ENCODE results near the gene KLHL20. TPM values are rescaled to one million over a fixed set of nuclear protein-coding genes. Genes with fewer than 3 reads are reported as not detected.
"Not testable (repeated sequence)": the region's sequence is repeated elsewhere in the genome, so short reads cannot be mapped to it uniquely, and the experiment has no call there.

The KLHL20 gene
- polyA plus RNA-seq, 1 donor from 2014 or later, result 33.2 TPM

DNA sequence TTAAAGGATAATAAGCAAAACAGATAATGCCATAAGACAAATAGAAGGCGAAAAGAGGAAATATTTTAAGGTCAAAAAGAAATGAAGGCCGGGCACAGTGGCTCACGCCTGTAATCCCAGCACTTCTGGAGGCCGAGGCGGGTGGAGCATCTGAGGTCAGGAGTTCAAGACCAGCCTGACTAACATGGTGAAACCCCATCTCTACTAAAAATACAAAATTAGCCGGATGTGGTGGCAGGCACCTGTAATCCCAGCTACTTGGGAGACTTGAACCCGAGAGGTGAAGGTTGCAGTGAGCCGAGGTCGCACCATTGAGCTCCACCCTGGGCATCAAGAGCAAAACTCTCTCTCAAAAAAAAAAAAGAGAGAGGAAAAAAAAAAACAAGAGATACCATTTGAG lies 55.5 kb downstream of the KLHL20 start:
- H3K27ac ChIP-seq (ENCODE audit: low read length); H4K20me1 ChIP-seq (ENCODE audit: insufficient read depth); H3K79me2 ChIP-seq (replicated peaks; ENCODE audit: insufficient read depth, low read length); H3K4me3 ChIP-seq (ENCODE audit: low read length); H3K4me2 ChIP-seq (ENCODE audit: low read length); H2AFZ ChIP-seq (ENCODE audit: low read depth, low read length); H3K27me3 ChIP-seq (ENCODE audit: insufficient read depth, low read depth, low read length); H3K9me2 ChIP-seq (ENCODE audit: insufficient read depth, low read length); H3F3A ChIP-seq (ENCODE audit: insufficient read depth, low read length, poor library complexity, severe bottlenecking); H3K9ac ChIP-seq (ENCODE audit: low read length); H3K9me3 ChIP-seq (ENCODE audit: low read length): not testable (repeated sequence)
- H3K36me3 ChIP-seq (ENCODE audit: insufficient read depth, low read length), result peaks cover 11% of the 10 kb centered on the region

DNA sequence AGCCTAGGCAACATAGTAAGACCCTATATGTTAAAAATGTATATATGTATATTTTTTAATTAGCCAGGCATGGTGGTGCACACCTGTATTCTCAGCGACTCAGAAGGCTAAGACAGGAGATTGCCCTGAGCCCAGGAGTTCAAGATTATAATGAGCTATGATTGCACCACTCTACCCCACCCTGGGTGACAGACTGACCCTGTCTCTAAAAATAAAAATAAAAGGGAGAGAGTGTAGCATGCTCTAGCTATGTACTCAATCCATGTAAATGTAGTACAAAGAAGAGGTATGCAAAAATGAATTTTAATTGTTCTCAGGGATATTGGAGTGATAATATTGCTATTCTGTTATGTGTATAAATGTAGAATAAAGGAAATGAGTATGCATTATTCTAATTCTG lies 56.8 kb downstream of the KLHL20 start:
- H3K27me3 ChIP-seq (ENCODE audit: insufficient read depth, low read depth, low read length), result no peaks in the 10 kb centered on the region
- TF ChIP-seq EP300 (conservative IDR thresholded peaks at IDR 0.05; ENCODE audit: poor library complexity, severe bottlenecking) (no peak), SMC3 (conservative IDR thresholded peaks at IDR 0.05; ENCODE audit: poor library complexity) (no peak)
- TF ChIP-seq, protein P1, sequence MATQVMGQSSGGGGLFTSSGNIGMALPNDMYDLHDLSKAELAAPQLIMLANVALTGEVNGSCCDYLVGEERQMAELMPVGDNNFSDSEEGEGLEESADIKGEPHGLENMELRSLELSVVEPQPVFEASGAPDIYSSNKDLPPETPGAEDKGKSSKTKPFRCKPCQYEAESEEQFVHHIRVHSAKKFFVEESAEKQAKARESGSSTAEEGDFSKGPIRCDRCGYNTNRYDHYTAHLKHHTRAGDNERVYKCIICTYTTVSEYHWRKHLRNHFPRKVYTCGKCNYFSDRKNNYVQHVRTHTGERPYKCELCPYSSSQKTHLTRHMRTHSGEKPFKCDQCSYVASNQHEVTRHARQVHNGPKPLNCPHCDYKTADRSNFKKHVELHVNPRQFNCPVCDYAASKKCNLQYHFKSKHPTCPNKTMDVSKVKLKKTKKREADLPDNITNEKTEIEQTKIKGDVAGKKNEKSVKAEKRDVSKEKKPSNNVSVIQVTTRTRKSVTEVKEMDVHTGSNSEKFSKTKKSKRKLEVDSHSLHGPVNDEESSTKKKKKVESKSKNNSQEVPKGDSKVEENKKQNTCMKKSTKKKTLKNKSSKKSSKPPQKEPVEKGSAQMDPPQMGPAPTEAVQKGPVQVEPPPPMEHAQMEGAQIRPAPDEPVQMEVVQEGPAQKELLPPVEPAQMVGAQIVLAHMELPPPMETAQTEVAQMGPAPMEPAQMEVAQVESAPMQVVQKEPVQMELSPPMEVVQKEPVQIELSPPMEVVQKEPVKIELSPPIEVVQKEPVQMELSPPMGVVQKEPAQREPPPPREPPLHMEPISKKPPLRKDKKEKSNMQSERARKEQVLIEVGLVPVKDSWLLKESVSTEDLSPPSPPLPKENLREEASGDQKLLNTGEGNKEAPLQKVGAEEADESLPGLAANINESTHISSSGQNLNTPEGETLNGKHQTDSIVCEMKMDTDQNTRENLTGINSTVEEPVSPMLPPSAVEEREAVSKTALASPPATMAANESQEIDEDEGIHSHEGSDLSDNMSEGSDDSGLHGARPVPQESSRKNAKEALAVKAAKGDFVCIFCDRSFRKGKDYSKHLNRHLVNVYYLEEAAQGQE (IDR thresholded peaks at IDR 0.05; ENCODE audit: borderline replicate concordance), result no peak
- no peak overlapping the region for H3K9ac ChIP-seq (ENCODE audit: low read length)
- H2AFZ ChIP-seq (ENCODE audit: low read depth, low read length), result no peak overlapping the region
- no peaks in the 10 kb centered on the region for H4K20me1 ChIP-seq (ENCODE audit: insufficient read depth)
- H3K4me2 ChIP-seq (ENCODE audit: low read length), result no peak overlapping the region
- no peak overlapping the region for H3K27ac ChIP-seq (ENCODE audit: low read length)
- no peak overlapping the region for H3K4me3 ChIP-seq (ENCODE audit: low read length)
- H3K9me2 ChIP-seq (ENCODE audit: insufficient read depth, low read length), result no peaks in the 10 kb centered on the region
- H3K9me3 ChIP-seq (ENCODE audit: low read length), result no peaks in the 10 kb centered on the region
- no peaks in the 10 kb centered on the region for H3K79me2 ChIP-seq (replicated peaks; ENCODE audit: insufficient read depth, low read length)
- peaks cover 16% of the 10 kb centered on the region for H3K36me3 ChIP-seq (ENCODE audit: insufficient read depth, low read length)
- H3F3A ChIP-seq (ENCODE audit: insufficient read depth, low read length, poor library complexity, severe bottlenecking), result no peaks in the 10 kb centered on the region

DNA sequence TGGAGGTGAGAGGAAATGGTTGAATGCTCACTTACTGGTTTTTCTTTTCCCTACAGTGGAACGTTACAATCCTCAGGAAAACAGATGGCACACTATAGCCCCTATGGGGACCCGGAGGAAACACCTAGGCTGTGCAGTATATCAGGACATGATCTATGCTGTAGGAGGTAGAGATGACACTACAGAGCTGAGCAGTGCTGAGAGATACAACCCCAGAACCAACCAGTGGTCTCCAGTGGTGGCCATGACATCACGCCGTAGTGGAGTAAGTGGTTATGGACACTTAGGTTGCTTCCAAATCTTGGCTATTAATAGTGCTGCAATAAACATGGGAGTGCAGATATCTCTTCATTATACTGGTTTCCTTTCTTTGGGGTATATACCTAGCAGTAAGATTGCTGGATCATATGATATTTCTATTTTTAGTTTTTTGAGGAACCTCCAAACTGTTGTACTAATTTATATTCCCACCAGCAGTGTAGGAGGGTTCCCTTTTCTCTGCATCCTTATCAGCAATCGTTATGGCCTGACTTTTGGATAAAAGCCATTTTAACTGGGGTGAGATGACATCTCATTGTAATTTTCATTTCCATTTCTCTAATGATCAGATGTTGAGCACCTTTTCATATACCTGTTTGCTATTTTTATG lies 60.9 kb downstream of the KLHL20 start:
- Histone ChIP-seq H3K9ac (ENCODE audit: low read length) (no peak overlapping the region), H3F3A (ENCODE audit: insufficient read depth, low read length, poor library complexity, severe bottlenecking) (no peaks in the 10 kb centered on the region), H3K9me2 (ENCODE audit: insufficient read depth, low read length) (no peaks in the 10 kb centered on the region), H3K36me3 (ENCODE audit: insufficient read depth, low read length) (peaks cover 17% of the 10 kb centered on the region), H4K20me1 (ENCODE audit: insufficient read depth) (no peaks in the 10 kb centered on the region), H3K4me3 (ENCODE audit: low read length) (no peak overlapping the region), H3K4me2 (ENCODE audit: low read length) (no peak overlapping the region), H3K79me2 (replicated peaks; ENCODE audit: insufficient read depth, low read length) (no peaks in the 10 kb centered on the region), H2AFZ (ENCODE audit: low read depth, low read length) (no peak overlapping the region), H3K9me3 (ENCODE audit: low read length) (no peaks in the 10 kb centered on the region), H3K27ac (ENCODE audit: low read length) (no peak overlapping the region), H3K27me3 (ENCODE audit: insufficient read depth, low read depth, low read length) (no peaks in the 10 kb centered on the region)
- TF ChIP-seq EZH2 (IDR thresholded peaks at IDR 0.05; ENCODE audit: borderline replicate concordance, insufficient read depth, low read length, poor library complexity, severe bottlenecking), result no peak
- TF ChIP-seq TAF1 (IDR thresholded peaks at IDR 0.05; ENCODE audit: low read depth), result no peak
- no peak for TF ChIP-seq MXI1 (conservative IDR thresholded peaks at IDR 0.05; ENCODE audit: poor library complexity, severe bottlenecking)
- no peak for TF ChIP-seq EP300 (conservative IDR thresholded peaks at IDR 0.05; ENCODE audit: poor library complexity, severe bottlenecking)
- TF ChIP-seq SMC3 (conservative IDR thresholded peaks at IDR 0.05; ENCODE audit: poor library complexity), result no peak
- TF ChIP-seq, protein P1 (IDR thresholded peaks at IDR 0.05; ENCODE audit: borderline replicate concordance), result no peak
- TF ChIP-seq POLR2AphosphoS5 (IDR thresholded peaks at IDR 0.05), result no peak
- no peak for TF ChIP-seq RAD21 (conservative IDR thresholded peaks at IDR 0.05)
- TF ChIP-seq, protein P2, sequence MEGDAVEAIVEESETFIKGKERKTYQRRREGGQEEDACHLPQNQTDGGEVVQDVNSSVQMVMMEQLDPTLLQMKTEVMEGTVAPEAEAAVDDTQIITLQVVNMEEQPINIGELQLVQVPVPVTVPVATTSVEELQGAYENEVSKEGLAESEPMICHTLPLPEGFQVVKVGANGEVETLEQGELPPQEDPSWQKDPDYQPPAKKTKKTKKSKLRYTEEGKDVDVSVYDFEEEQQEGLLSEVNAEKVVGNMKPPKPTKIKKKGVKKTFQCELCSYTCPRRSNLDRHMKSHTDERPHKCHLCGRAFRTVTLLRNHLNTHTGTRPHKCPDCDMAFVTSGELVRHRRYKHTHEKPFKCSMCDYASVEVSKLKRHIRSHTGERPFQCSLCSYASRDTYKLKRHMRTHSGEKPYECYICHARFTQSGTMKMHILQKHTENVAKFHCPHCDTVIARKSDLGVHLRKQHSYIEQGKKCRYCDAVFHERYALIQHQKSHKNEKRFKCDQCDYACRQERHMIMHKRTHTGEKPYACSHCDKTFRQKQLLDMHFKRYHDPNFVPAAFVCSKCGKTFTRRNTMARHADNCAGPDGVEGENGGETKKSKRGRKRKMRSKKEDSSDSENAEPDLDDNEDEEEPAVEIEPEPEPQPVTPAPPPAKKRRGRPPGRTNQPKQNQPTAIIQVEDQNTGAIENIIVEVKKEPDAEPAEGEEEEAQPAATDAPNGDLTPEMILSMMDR (IDR thresholded peaks at IDR 0.05; ENCODE audit: poor library complexity, severe bottlenecking), result no peak

Data from neural cell (in vitro differentiated cells).